Stimulated activated naive CD8-positive, alpha-beta T cell treated with anti-CD3 and anti-CD28 coated beads, Interleukin-15, Interleukin-2, amounts not matched to agents 100 U/mL and 50 U/mL, for 24 hours (primary cell): ENCODE data around the gene MTO1.
A peak's percentile ranks its signal among the peaks of the same experiment; 100 is the strongest.
"Not testable (repeated sequence)": the region's sequence is repeated elsewhere in the genome, so short reads cannot be mapped to it uniquely, and the experiment has no call there.

Experiments
- ATAC-seq: fragments of 150-1000 bp; cut with Tn5 transposase; one replicate; pipeline ENCODE4 v1.10.0; 2021
- DNase-seq: peaks from one replicate; pipeline ENCODE4 v3.0.0; 2021

MTO1 gene

DNA sequence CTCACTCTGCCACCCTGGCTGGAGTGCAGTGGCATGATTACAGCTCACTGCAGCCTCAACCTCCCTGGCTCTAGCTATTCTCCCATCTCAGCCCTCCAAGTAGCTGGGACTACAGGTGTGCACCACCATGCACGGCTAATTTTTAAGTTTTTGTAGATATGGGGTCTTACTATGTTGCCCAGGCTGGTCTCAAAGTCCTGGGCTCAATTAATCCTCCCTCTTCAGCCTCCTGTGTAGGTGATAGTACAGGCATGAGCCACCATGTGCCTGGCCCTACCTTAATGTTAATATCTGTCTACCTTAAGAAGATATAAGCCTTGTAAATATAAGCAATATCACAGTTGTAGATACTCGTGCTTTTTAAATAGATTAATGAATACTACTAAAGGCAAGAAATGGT is 42.6 kb downstream of the MTO1 start:
- DNase-seq: no peak
- ATAC-seq: no peak

DNA sequence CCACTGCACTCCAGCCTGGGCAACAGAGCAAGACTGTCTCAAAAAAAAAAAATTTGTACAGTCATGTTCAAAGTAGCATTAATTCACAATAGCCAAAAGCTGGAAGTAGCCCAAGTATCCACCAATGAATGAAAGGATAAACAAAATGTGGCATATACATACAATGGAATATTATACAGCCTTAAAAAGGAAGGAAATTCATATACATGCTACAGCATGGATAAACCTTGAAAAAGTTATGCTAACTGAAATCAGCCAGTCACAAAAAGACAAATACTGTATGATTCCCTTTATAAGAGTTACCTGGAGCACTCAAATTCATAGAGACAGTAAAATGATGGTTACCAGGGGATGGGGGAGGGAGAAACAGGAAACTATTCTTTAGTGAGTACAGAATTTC is 43.6 kb downstream of the MTO1 start:
- ATAC-seq (no peak), DNase-seq (no peak)

- not testable (repeated sequence) for DNase-seq, ATAC-seq
Measured at GRCh38 chr6:73505705-73506104, 44.2 kb downstream of the MTO1 start.

- ATAC-seq: no peak
- DNase-seq: no peak
Measured at GRCh38 chr6:73506246-73506645, 44.7 kb downstream of the MTO1 start.

DNA sequence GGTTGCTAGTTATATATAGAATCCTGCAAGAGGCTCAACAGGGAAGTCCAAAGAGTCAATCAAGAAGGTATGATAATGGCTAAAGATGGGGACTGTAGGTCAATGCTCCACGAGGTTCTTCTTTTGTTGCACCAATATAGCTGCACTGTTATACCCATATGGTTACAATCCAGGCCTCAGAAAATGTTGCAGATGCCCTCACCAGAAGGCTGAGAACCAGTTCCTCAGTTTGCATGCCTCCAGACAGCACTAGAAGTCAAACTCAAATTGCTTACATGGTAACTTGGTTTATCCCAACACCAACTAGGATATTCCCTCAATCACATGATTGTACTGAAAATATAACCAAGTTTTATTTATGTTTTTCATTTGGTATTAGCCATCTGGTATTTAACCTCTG is 47.2 kb downstream of the MTO1 start:
- no peak for ATAC-seq
- no peak for DNase-seq

DNA sequence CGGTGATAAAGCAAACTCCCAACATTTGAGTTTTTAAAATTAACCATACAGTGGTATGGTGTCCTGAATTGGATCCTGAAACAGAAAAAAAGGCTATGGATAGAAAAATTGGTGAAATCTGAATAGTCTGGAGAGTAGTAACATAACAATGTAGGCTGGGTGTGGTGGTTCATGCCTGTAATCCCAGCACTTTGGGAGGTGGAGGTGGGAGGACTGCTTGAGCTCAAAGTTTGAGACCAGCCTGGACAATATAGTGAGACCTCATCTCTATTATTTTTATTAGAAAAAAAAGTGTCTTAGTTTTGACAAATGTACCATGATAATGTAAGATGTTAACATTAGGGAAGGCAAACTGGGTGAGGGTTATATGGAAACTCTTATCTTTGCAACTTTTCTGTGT is 48.3 kb downstream of the MTO1 start:
- ATAC-seq (no peak), DNase-seq (no peak)

DNA sequence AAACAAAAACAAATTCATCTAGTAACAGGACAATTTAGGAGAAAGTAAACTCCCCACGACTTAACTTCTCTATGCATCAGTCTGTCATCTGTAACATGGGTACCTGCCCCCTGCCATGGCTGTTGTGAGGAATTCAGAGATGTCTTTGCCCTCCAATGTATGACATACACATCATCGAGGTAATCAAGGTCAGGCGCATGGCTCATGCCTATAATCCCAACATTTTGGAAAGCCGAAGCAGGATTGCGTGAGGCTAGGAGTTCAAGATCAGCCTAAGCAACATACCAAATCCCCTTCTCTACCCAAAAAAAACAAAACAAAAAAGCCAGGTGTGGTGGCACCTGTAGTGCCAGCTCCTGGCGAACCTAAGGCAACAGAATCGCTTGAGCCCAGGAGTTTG is 50.3 kb downstream of the MTO1 start:
- ATAC-seq (no peak), DNase-seq (no peak)

GRCh38 chr6:73513496-73513854 is 51.9 kb downstream of the MTO1 start:
- peak; percentile 7 for ATAC-seq
- no peak for DNase-seq

GRCh38 chr6:73514746-73515110 is 53.2 kb downstream of the MTO1 start:
- ATAC-seq (peak; percentile 25), DNase-seq (peak; percentile 50)

GRCh38 chr6:73515204-73515655 is 53.7 kb downstream of the MTO1 start:
- DNase-seq: peak; percentile 34
- ATAC-seq: peak; percentile 15

- ATAC-seq: no peak
- no peak for DNase-seq
Measured at GRCh38 chr6:73516514-73517489, 55.3 kb downstream of the MTO1 start.

DNA sequence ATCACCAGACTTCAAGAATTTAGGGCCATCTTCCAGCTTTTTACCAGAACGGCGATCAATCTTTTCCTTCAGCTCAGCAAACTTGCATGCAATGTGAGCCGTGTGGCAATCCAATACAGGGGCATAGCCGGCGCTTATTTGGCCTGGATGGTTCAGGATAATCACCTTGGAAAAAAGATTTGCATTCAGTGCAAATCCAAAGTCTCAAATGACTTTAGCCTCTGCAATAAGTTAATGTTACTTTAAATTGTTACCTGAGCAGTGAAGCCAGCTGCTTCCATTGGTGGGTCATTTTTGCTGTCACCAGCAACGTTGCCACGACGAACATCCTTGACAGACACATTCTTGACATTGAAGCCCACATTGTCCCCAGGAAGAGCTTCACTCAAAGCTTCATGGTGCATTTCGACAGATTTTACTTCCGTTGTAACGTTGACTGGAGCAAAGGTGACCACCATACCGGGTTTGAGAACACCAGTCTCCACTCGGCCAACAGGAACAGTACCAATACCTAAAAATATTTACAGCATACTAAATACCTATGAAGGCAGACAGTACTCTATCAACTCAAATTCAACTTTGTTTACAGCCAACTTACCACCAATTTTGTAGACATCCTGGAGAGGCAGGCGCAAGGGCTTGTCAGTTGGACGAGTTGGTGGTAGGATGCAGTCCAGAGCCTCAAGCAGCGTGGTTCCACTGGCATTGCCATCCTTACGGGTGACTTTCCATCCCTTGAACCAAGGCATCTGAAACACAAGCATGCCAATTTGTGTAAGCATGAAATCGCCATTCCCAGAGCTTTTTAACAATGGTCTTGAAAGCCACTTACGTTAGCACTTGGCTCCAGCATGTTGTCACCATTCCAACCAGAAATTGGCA is 56.8 kb downstream of the MTO1 start:
- ATAC-seq, DNase-seq: not testable (repeated sequence)

- DNase-seq, ATAC-seq: not testable (repeated sequence)
Measured at GRCh38 chr6:73518982-73519881, 57.7 kb downstream of the MTO1 start.

- DNase-seq: peak; percentile 80
Measured at GRCh38 chr6:73519926-73520687, 58.6 kb downstream of the MTO1 start.

GRCh38 chr6:73520688-73521350 is 59.3 kb downstream of the MTO1 start, which contains the start of gene EEF1A1:
Gene EEF1A1, minus strand, starts transcription at chr6:73521032. Its CDS starts 1,006 bp downstream, at chr6:73520026.
- peak; percentile 75 for ATAC-seq

More at GRCh38 chr6:73519926-73520687, 58.6 kb downstream of the MTO1 start:
- ATAC-seq: peak; percentile 40

GRCh38 chr6:73521351-73521985 is 59.9 kb downstream of the MTO1 start:
- ATAC-seq: peak; percentile 35
- DNase-seq: peak; percentile 80

More at GRCh38 chr6:73520688-73521350, 59.3 kb downstream of the MTO1 start, which contains the start of gene EEF1A1:
- DNase-seq: peak; percentile 100

- ATAC-seq (peak; percentile 44), DNase-seq (peak; percentile 86)
Measured at GRCh38 chr6:73523434-73524123, 62.0 kb downstream of the MTO1 start.

GRCh38 chr6:73525546-73526330 is 64.2 kb downstream of the MTO1 start:
- ATAC-seq (no peak), DNase-seq (no peak)
